ENCODE measurements around the gene MCFD2.

DNA sequence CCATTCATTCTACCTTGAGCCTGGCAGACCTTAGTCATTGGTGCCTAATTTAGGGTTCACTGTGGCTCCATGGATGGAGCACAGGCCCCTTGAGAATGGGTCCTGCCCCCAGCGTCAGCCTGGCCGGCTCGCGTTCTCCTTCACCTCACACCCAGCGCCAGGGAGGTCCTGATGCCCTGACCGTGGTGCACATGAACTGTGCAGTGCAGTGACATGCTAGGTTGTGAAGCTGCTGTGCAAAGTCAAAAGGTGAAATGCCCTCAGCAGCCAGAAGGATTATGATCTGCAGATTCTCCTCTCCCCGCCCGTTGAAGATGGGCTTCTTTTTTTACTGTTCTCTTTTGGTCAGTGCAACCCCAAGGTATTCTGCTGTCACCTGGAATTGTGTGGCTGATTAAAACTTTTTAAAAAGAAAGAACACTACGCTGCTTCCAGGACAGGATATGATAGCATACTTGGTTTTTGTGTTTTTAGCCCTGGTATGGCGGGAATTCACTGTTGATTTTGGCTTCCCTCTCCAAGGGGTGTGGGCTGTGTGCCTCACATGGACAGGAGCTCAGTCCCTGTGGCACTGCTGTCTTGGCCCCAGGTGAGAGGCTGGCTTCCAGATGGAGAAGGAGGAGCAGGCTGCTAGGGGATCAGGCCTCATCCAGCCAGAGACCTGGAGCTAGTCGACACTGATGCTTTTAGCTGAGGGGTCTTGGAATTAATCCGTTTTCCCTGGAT is 49.4 kb upstream of the MCFD2 start:
- TF ChIP-seq, protein P1, sequence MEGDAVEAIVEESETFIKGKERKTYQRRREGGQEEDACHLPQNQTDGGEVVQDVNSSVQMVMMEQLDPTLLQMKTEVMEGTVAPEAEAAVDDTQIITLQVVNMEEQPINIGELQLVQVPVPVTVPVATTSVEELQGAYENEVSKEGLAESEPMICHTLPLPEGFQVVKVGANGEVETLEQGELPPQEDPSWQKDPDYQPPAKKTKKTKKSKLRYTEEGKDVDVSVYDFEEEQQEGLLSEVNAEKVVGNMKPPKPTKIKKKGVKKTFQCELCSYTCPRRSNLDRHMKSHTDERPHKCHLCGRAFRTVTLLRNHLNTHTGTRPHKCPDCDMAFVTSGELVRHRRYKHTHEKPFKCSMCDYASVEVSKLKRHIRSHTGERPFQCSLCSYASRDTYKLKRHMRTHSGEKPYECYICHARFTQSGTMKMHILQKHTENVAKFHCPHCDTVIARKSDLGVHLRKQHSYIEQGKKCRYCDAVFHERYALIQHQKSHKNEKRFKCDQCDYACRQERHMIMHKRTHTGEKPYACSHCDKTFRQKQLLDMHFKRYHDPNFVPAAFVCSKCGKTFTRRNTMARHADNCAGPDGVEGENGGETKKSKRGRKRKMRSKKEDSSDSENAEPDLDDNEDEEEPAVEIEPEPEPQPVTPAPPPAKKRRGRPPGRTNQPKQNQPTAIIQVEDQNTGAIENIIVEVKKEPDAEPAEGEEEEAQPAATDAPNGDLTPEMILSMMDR (IDR thresholded peaks at IDR 0.05), result no peak
- TF ChIP-seq POLR2A (IDR thresholded peaks at IDR 0.05), result no peak

All from heart left ventricle (tissue), 13 donors.